ENCODE results near the gene SIX6. TPM values are rescaled to one million over a fixed set of nuclear protein-coding genes. Genes with fewer than 3 reads are reported as not detected.

Gene SIX6
- total RNA-seq, 1 donor from 2014 or later = 1.4 TPM

DNA sequence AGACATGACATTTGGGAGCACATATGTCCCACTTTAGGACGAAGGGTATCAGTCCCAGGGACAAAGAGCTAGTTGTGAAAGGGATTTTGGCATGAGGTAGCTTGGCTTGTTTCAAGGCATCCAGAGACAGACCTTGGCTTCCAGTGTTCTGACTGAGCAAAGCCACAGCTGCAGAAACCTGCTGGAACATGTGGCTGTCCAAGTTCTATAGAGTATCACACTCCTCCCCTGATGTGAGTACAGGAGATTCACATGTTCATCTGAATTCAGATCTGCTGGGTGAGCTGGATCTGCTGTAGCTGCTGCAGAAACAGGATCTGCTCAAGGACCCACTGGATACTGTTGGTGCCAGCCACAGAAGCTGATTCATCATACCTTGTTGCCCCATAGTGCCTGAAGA lies 13.0 kb upstream of the SIX6 start:
- H3K9ac ChIP-seq = no peak overlapping the region
- no peaks in the 10 kb centered on the region for H3K36me3 Mint-ChIP-seq
- no peak overlapping the region for H3K27ac ChIP-seq
- no peak for DNase-seq (ENCODE audit: low spot score)
- H4K20me1 ChIP-seq (ENCODE audit: low read depth) = no peaks in the 10 kb centered on the region
- H3K79me2 ChIP-seq (ENCODE audit: low read depth) = no peaks in the 10 kb centered on the region
- no peak overlapping the region for H3K4me3 ChIP-seq
- no peak overlapping the region for H3K4me2 ChIP-seq
- TF ChIP-seq CTCF (IDR thresholded peaks at IDR 0.05) = no peak
- no peaks in the 10 kb centered on the region for H3K36me3 ChIP-seq
- no peaks in the 10 kb centered on the region for H3K9me3 ChIP-seq (ENCODE audit: low read depth)
- no peak overlapping the region for H3K27ac Mint-ChIP-seq
- H2AFZ ChIP-seq (replicated peaks) = no peak overlapping the region
- no peaks in the 10 kb centered on the region for H3K27me3 Mint-ChIP-seq (ENCODE audit: insufficient read depth, low read depth)
- H3K4me3 Mint-ChIP-seq = no peak overlapping the region
- H3K4me1 Mint-ChIP-seq = no peaks in the 10 kb centered on the region
- no peaks in the 10 kb centered on the region for H3F3A ChIP-seq (ENCODE audit: low read depth)
- H3K4me1 ChIP-seq = no peaks in the 10 kb centered on the region
- H3K27me3 ChIP-seq = peaks cover 51% of the 10 kb centered on the region
- no peaks in the 10 kb centered on the region for H3K9me3 Mint-ChIP-seq

GRCh38 chr14:60502541-60502940 lies 6.4 kb upstream of the SIX6 start:
- Mint-ChIP-seq H3K27me3 (ENCODE audit: insufficient read depth, low read depth) (peaks cover 37% of the 10 kb centered on the region), H3K4me1 (peaks cover 6% of the 10 kb centered on the region)
- TF ChIP-seq EZH2phosphoT487 (IDR thresholded peaks at IDR 0.05) (no peak), EZH2 (IDR thresholded peaks at IDR 0.05) (no peak), CTCF (IDR thresholded peaks at IDR 0.05) (no peak)

GRCh38 chr14:60505448-60505847 lies 3.5 kb upstream of the SIX6 start:
- Histone ChIP-seq H3K4me3 (no peak overlapping the region), H3K27me3 (peaks cover 100% of the 10 kb centered on the region), H4K20me1 (ENCODE audit: low read depth) (peaks cover 52% of the 10 kb centered on the region), H3K4me1 (peaks cover 38% of the 10 kb centered on the region), H3K27ac (no peak overlapping the region), H3F3A (ENCODE audit: low read depth) (peaks cover 29% of the 10 kb centered on the region), H3K9me3 (ENCODE audit: low read depth) (no peaks in the 10 kb centered on the region), H3K79me2 (ENCODE audit: low read depth) (no peaks in the 10 kb centered on the region), H2AFZ (replicated peaks) (no peak overlapping the region), H3K4me2 (no peak overlapping the region), H3K9ac (no peak overlapping the region), H3K36me3 (no peaks in the 10 kb centered on the region)
- TF ChIP-seq EZH2 (IDR thresholded peaks at IDR 0.05) (no peak), EZH2phosphoT487 (IDR thresholded peaks at IDR 0.05) (no peak), CTCF (IDR thresholded peaks at IDR 0.05) (no peak)
- Mint-ChIP-seq H3K27ac (no peak overlapping the region), H3K9me3 (peaks cover 2% of the 10 kb centered on the region), H3K4me1 (peaks cover 26% of the 10 kb centered on the region), H3K36me3 (no peaks in the 10 kb centered on the region), H3K27me3 (ENCODE audit: insufficient read depth, low read depth) (peaks cover 63% of the 10 kb centered on the region), H3K4me3 (no peak overlapping the region)
- DNase-seq (ENCODE audit: low spot score) = peak; percentile 56

More at GRCh38 chr14:60502541-60502940, 6.4 kb upstream of the SIX6 start:
- Mint-ChIP-seq H3K9me3 (peaks cover 2% of the 10 kb centered on the region), H3K36me3 (no peaks in the 10 kb centered on the region), H3K4me3 (no peak overlapping the region), H3K27ac (no peak overlapping the region)
- Histone ChIP-seq H3K4me2 (no peak overlapping the region), H3K4me3 (no peak overlapping the region), H3K27ac (no peak overlapping the region), H3F3A (ENCODE audit: low read depth) (peaks cover 4% of the 10 kb centered on the region), H3K79me2 (ENCODE audit: low read depth) (no peaks in the 10 kb centered on the region), H4K20me1 (ENCODE audit: low read depth) (peaks cover 26% of the 10 kb centered on the region), H3K9ac (no peak overlapping the region), H3K9me3 (ENCODE audit: low read depth) (no peaks in the 10 kb centered on the region), H3K4me1 (peaks cover 12% of the 10 kb centered on the region), H3K27me3 (peaks cover 94% of the 10 kb centered on the region), H2AFZ (replicated peaks) (no peak overlapping the region), H3K36me3 (no peaks in the 10 kb centered on the region)
- no peak for DNase-seq (ENCODE audit: low spot score)

All from neural progenitor cell (in vitro differentiated cells).